ENCODE measurements around the gene TARBP2. TPM values are rescaled to one million over a fixed set of nuclear protein-coding genes. Genes with fewer than 3 reads are reported as not detected.

TARBP2 gene
- total and polyA plus RNA-seq, 4 donors = 15.7 to 22.0 (median 18.4) TPM

DNA sequence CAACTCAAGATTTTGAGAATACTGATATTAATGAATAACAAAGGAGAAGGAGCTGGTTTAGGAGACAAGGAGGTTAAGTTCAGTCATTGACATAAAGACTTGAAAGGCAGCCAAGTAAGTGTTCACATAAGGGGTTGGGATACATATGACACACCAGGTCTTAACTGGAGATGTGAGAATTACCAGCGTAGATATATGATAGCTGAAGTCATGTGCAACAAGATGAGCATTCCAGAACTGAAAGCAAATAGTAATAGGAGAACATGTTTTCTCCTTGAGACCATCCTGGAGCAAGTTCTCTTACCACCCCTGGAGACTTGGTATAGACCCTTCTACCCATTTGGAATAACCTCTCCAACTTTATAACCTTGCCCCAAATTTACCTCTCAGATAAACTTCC is 49.5 kb downstream of the TARBP2 start:
- no peak overlapping the region for H3K9ac ChIP-seq (ENCODE audit: low read depth in 1 of 2, low read length in 2 of 2)
- no peak overlapping the region for H3K27ac ChIP-seq (ENCODE audit: low read depth in 1 of 2, low read length in 2 of 2)
- H3K4me1 ChIP-seq (ENCODE audit: control insufficient read depth in 4 of 4, insufficient read depth in 4 of 4, low read length in 3 of 4) = peaks cover 0 to 1% (median under 1%) of the 10 kb centered on the region in 4 donors
- H3K36me3 ChIP-seq (ENCODE audit: control insufficient read depth in 4 of 4, insufficient read depth in 3 of 4, low read depth in 1 of 4, low read length in 3 of 4) = peaks cover 4 to 25% (median 15%) of the 10 kb centered on the region in 4 donors
- H3K4me3 ChIP-seq (ENCODE audit: low read depth in 1 of 3, low read length in 3 of 3) = no peak overlapping the region
- H3K9me3 ChIP-seq (ENCODE audit: control insufficient read depth in 4 of 4, low read length in 3 of 4) = no peaks in the 10 kb centered on the region
- TF ChIP-seq RAD21 (IDR thresholded peaks at IDR 0.05) (no peak), NR2F2 (IDR thresholded peaks at IDR 0.05) (no peak), RXRA (IDR thresholded peaks at IDR 0.05) (no peak), FOXA1 (IDR thresholded peaks at IDR 0.05) (no peak), YY1 (IDR thresholded peaks at IDR 0.05) (no peak), EGR1 (IDR thresholded peaks at IDR 0.05; ENCODE audit: low read depth in 2 of 2) (no peak), TAF1 (conservative IDR thresholded peaks at IDR 0.05) (no peak), JUND (IDR thresholded peaks at IDR 0.05) (no peak), FOXA2 (IDR thresholded peaks at IDR 0.05) (no peak), GABPA (IDR thresholded peaks at IDR 0.05 in 1 of 2, conservative IDR thresholded peaks at IDR 0.05 in 1 of 2) (no peak), HNF4A (conservative IDR thresholded peaks at IDR 0.05) (no peak)
- TF ChIP-seq, protein P1, sequence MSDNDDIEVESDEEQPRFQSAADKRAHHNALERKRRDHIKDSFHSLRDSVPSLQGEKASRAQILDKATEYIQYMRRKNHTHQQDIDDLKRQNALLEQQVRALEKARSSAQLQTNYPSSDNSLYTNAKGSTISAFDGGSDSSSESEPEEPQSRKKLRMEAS (IDR thresholded peaks at IDR 0.05) = no peak
- TF ChIP-seq, protein P2, sequence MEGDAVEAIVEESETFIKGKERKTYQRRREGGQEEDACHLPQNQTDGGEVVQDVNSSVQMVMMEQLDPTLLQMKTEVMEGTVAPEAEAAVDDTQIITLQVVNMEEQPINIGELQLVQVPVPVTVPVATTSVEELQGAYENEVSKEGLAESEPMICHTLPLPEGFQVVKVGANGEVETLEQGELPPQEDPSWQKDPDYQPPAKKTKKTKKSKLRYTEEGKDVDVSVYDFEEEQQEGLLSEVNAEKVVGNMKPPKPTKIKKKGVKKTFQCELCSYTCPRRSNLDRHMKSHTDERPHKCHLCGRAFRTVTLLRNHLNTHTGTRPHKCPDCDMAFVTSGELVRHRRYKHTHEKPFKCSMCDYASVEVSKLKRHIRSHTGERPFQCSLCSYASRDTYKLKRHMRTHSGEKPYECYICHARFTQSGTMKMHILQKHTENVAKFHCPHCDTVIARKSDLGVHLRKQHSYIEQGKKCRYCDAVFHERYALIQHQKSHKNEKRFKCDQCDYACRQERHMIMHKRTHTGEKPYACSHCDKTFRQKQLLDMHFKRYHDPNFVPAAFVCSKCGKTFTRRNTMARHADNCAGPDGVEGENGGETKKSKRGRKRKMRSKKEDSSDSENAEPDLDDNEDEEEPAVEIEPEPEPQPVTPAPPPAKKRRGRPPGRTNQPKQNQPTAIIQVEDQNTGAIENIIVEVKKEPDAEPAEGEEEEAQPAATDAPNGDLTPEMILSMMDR (IDR thresholded peaks at IDR 0.05; ENCODE audit: low read depth, low read length, missing input control) = no peak
- TF ChIP-seq, protein P3, sequence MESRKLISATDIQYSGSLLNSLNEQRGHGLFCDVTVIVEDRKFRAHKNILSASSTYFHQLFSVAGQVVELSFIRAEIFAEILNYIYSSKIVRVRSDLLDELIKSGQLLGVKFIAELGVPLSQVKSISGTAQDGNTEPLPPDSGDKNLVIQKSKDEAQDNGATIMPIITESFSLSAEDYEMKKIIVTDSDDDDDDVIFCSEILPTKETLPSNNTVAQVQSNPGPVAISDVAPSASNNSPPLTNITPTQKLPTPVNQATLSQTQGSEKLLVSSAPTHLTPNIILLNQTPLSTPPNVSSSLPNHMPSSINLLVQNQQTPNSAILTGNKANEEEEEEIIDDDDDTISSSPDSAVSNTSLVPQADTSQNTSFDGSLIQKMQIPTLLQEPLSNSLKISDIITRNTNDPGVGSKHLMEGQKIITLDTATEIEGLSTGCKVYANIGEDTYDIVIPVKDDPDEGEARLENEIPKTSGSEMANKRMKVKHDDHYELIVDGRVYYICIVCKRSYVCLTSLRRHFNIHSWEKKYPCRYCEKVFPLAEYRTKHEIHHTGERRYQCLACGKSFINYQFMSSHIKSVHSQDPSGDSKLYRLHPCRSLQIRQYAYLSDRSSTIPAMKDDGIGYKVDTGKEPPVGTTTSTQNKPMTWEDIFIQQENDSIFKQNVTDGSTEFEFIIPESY (IDR thresholded peaks at IDR 0.05) = no peak
- TF ChIP-seq, protein P4, sequence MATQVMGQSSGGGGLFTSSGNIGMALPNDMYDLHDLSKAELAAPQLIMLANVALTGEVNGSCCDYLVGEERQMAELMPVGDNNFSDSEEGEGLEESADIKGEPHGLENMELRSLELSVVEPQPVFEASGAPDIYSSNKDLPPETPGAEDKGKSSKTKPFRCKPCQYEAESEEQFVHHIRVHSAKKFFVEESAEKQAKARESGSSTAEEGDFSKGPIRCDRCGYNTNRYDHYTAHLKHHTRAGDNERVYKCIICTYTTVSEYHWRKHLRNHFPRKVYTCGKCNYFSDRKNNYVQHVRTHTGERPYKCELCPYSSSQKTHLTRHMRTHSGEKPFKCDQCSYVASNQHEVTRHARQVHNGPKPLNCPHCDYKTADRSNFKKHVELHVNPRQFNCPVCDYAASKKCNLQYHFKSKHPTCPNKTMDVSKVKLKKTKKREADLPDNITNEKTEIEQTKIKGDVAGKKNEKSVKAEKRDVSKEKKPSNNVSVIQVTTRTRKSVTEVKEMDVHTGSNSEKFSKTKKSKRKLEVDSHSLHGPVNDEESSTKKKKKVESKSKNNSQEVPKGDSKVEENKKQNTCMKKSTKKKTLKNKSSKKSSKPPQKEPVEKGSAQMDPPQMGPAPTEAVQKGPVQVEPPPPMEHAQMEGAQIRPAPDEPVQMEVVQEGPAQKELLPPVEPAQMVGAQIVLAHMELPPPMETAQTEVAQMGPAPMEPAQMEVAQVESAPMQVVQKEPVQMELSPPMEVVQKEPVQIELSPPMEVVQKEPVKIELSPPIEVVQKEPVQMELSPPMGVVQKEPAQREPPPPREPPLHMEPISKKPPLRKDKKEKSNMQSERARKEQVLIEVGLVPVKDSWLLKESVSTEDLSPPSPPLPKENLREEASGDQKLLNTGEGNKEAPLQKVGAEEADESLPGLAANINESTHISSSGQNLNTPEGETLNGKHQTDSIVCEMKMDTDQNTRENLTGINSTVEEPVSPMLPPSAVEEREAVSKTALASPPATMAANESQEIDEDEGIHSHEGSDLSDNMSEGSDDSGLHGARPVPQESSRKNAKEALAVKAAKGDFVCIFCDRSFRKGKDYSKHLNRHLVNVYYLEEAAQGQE (IDR thresholded peaks at IDR 0.05) = no peak
- WGBS = 82% methylated on average over 1 of the region's 1 CpG
- H3K27me3 ChIP-seq (ENCODE audit: control insufficient read depth in 4 of 4, insufficient read depth in 4 of 4, low read length in 3 of 4) = no peaks in the 10 kb centered on the region
- DNase-seq (ENCODE audit: low spot score) = no peak

DNA sequence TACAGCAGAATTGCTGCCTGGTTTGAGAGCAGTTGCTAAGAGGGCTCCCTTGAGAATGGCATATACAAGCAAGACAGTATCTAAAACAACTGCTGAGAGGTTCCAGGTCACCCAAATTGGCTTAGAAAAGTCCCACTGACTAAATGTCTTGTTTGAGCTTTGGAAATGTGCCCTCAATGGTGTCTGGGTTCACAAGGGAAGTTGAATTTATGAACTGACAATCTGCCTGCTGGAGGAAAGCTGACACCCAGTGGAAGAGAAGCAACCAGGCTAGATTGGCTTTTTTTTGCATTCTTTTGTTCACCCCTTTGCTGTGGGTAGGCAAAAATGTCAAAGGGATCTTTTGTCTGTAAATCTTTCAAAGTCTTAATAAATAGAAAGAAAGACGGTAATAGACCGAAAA is 50.8 kb downstream of the TARBP2 start:
- peaks cover 4 to 25% (median 15%) of the 10 kb centered on the region in 4 donors for H3K36me3 ChIP-seq (ENCODE audit: control insufficient read depth in 4 of 4, insufficient read depth in 3 of 4, low read depth in 1 of 4, low read length in 3 of 4)
- no peak for DNase-seq (ENCODE audit: low spot score)
- no peak for TF ChIP-seq RAD21 (IDR thresholded peaks at IDR 0.05)
- TF ChIP-seq, protein P3 (IDR thresholded peaks at IDR 0.05) = no peak
- no peak for TF ChIP-seq GABPA (IDR thresholded peaks at IDR 0.05 in 1 of 2, conservative IDR thresholded peaks at IDR 0.05 in 1 of 2)
- no peak for TF ChIP-seq YY1 (IDR thresholded peaks at IDR 0.05)
- TF ChIP-seq, protein P1 (IDR thresholded peaks at IDR 0.05) = no peak
- TF ChIP-seq TAF1 (conservative IDR thresholded peaks at IDR 0.05) = no peak
- TF ChIP-seq EGR1 (IDR thresholded peaks at IDR 0.05; ENCODE audit: low read depth in 2 of 2) = no peak
- TF ChIP-seq HNF4G (IDR thresholded peaks at IDR 0.05) = no peak
- no peak for TF ChIP-seq JUND (IDR thresholded peaks at IDR 0.05)
- TF ChIP-seq SP1 (IDR thresholded peaks at IDR 0.05) = no peak
- TF ChIP-seq RXRA (IDR thresholded peaks at IDR 0.05) = no peak
- TF ChIP-seq, protein P5, sequence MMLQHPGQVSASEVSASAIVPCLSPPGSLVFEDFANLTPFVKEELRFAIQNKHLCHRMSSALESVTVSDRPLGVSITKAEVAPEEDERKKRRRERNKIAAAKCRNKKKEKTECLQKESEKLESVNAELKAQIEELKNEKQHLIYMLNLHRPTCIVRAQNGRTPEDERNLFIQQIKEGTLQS (IDR thresholded peaks at IDR 0.05) = no peak
- TF ChIP-seq FOXA1 (IDR thresholded peaks at IDR 0.05) = no peak

More for the DNA sequence above, 50.8 kb downstream of the TARBP2 start:
- Histone ChIP-seq H3K9me3 (ENCODE audit: control insufficient read depth in 4 of 4, low read length in 3 of 4) (no peaks in the 10 kb centered on the region), H3K27ac (ENCODE audit: low read depth in 1 of 2, low read length in 2 of 2) (no peak overlapping the region), H3K4me3 (ENCODE audit: low read depth in 1 of 3, low read length in 3 of 3) (no peak overlapping the region), H3K4me1 (ENCODE audit: control insufficient read depth in 4 of 4, insufficient read depth in 4 of 4, low read length in 3 of 4) (no peaks in the 10 kb centered on the region), H3K27me3 (ENCODE audit: control insufficient read depth in 4 of 4, insufficient read depth in 4 of 4, low read length in 3 of 4) (no peaks in the 10 kb centered on the region), H3K9ac (ENCODE audit: low read depth in 1 of 2, low read length in 2 of 2) (no peak overlapping the region)
- 96% methylated on average over 2 of the region's 2 CpGs for WGBS

Measured in liver (tissue), 9 donors.